Neural progenitor cell (in vitro differentiated cells): ENCODE measurements around the gene ATL2. TPM values are rescaled to one million over a fixed set of nuclear protein-coding genes. Genes with fewer than 3 reads are reported as not detected.

Source experiments
- DNase-seq: peaks from one replicate; pipeline ENCODE4 v3.0.0-alpha.2; 2016; ENCODE audit warnings: low spot score
- H2AFZ ChIP-seq: fragments of 200-600 bp; sonication (generic); replicated peaks from 2 replicates; pipeline ENCODE4 v1.6.1; 2016; ENCODE audit warnings: antibody characterized with exemption
- H3F3A ChIP-seq: fragments of 200-600 bp; sonication (generic); 2 replicates; pipeline ENCODE4 v1.6.1; 2016; ENCODE audit warnings: antibody characterized with exemption, low read depth
- H3K27ac ChIP-seq: fragments of 200-600 bp; sonication (generic); 2 replicates; pipeline ENCODE4 v1.5.1; 2016; ENCODE audit warnings: mild to moderate bottlenecking
- H3K27me3 ChIP-seq: fragments of 200-600 bp; sonication (generic); 2 replicates; pipeline ENCODE4 v1.6.1; 2016; ENCODE audit warnings: mild to moderate bottlenecking, moderate library complexity
- H3K36me3 ChIP-seq: fragments of 200-600 bp; sonication (generic); 2 replicates; pipeline ENCODE4 v1.5.1; 2016
- H3K4me1 ChIP-seq: fragments of 200-600 bp; sonication (generic); 2 replicates; pipeline ENCODE4 v1.6.1; 2016; ENCODE audit warnings: mixed run types
- H3K4me2 ChIP-seq: fragments of 200-600 bp; sonication (generic); 2 replicates; pipeline ENCODE4 v1.6.1; 2016
- H3K4me3 ChIP-seq: fragments of 200-600 bp; sonication (generic); 2 replicates; pipeline ENCODE4 v1.5.1; 2016
- H3K79me2 ChIP-seq: fragments of 200-600 bp; sonication (generic); 2 replicates; pipeline ENCODE4 v1.6.1; 2016; ENCODE audit warnings: low read depth
- H3K9ac ChIP-seq: fragments of 200-600 bp; sonication (generic); 2 replicates; pipeline ENCODE4 v1.6.1; 2016
- H3K9me3 ChIP-seq: fragments of 200-600 bp; sonication (generic); 2 replicates; pipeline ENCODE4 v1.5.1; 2016; ENCODE audit warnings: low read depth
- H4K20me1 ChIP-seq: fragments of 200-600 bp; sonication (generic); 2 replicates; pipeline ENCODE4 v1.6.1; 2016; ENCODE audit warnings: low read depth
- H3K27ac Mint-ChIP-seq: 3 replicates; pipeline ENCODE4 v1.8.0; 2021; ENCODE audit warnings: mixed read lengths
- H3K27me3 Mint-ChIP-seq: 2 replicates; pipeline ENCODE4 v1.8.0; 2022; ENCODE audit warnings: low read depth, mild to moderate bottlenecking, inconsistent platforms, moderate library complexity, mixed read lengths; ENCODE audit not compliant: insufficient read depth
- H3K36me3 Mint-ChIP-seq: 3 replicates; pipeline ENCODE4 v1.8.0; 2021; ENCODE audit warnings: mixed read lengths
- H3K4me1 Mint-ChIP-seq: 3 replicates; pipeline ENCODE4 v1.8.0; 2021; ENCODE audit warnings: mixed read lengths
- H3K4me3 Mint-ChIP-seq: 3 replicates; pipeline ENCODE4 v1.8.0; 2021; ENCODE audit warnings: mild to moderate bottlenecking, moderate library complexity, mixed read lengths
- H3K9me3 Mint-ChIP-seq: 3 replicates; pipeline ENCODE4 v1.8.0; 2020; ENCODE audit warnings: mixed read lengths
- CTCF ChIP-seq: fragments of 200-600 bp; sonication (generic); IDR thresholded peaks from 2 replicates; pipeline ENCODE4 v1.5.1; 2017; ENCODE audit warnings: antibody characterized with exemption, mild to moderate bottlenecking
- EZH2 ChIP-seq: fragments of 200-600 bp; sonication (generic); IDR thresholded peaks from 2 replicates; pipeline ENCODE4 v1.6.1; 2017; ENCODE audit warnings: antibody characterized with exemption, mild to moderate bottlenecking, moderate library complexity
- EZH2phosphoT487 ChIP-seq: fragments of 200-600 bp; sonication (generic); IDR thresholded peaks from 2 replicates; pipeline ENCODE4 v1.6.1; 2017; ENCODE audit warnings: antibody characterized with exemption
- total RNA-seq: library from RNA; depleted of rRNA; stranded (reverse); fragments of >200 nt; gene quantifications from 2 replicates; pipeline ENCODE4 v1.2.3, GENCODE V29; 2015; ENCODE audit warnings: low replicate concordance

ATL2 gene
- total RNA-seq, 1 donor from 2014 or later, result 203 TPM

- H2AFZ ChIP-seq, result no peak overlapping the region
- H3K4me1 Mint-ChIP-seq, result peaks cover 4% of the 10 kb centered on the region
- H3K4me2 ChIP-seq, result no peak overlapping the region
- no peak overlapping the region for H3K9ac ChIP-seq
- H3K4me1 ChIP-seq, result no peaks in the 10 kb centered on the region
- H3K36me3 ChIP-seq, result no peaks in the 10 kb centered on the region
- peaks cover 2% of the 10 kb centered on the region for H3K27me3 Mint-ChIP-seq
- H3K79me2 ChIP-seq, result no peaks in the 10 kb centered on the region
- H3K4me3 Mint-ChIP-seq, result no peak overlapping the region
- no peak overlapping the region for H3K27ac ChIP-seq
- no peak overlapping the region for H3K27ac Mint-ChIP-seq
- H4K20me1 ChIP-seq, result no peaks in the 10 kb centered on the region
- TF ChIP-seq EZH2 (no peak), CTCF (no peak), EZH2phosphoT487 (no peak)
- H3K36me3 Mint-ChIP-seq, result no peaks in the 10 kb centered on the region
- H3K9me3 ChIP-seq, result no peaks in the 10 kb centered on the region
- no peaks in the 10 kb centered on the region for H3K27me3 ChIP-seq
- H3F3A ChIP-seq, result no peaks in the 10 kb centered on the region
- no peak for DNase-seq
- no peak overlapping the region for H3K4me3 ChIP-seq
- no peaks in the 10 kb centered on the region for H3K9me3 Mint-ChIP-seq
Measured at GRCh38 chr2:38394903-38395341, 17.8 kb upstream of the ATL2 start.

GRCh38 chr2:38394041-38394440 lies 17.0 kb upstream of the ATL2 start:
- no peaks in the 10 kb centered on the region for H3K79me2 ChIP-seq
- Mint-ChIP-seq H3K27ac (no peak overlapping the region), H3K4me3 (no peak overlapping the region), H3K27me3 (peaks cover 2% of the 10 kb centered on the region), H3K9me3 (no peaks in the 10 kb centered on the region), H3K36me3 (no peaks in the 10 kb centered on the region), H3K4me1 (peaks cover 5% of the 10 kb centered on the region)
- no peaks in the 10 kb centered on the region for H3F3A ChIP-seq
- no peak for TF ChIP-seq EZH2
- TF ChIP-seq EZH2phosphoT487, result no peak
- TF ChIP-seq CTCF, result no peak
- no peaks in the 10 kb centered on the region for H3K27me3 ChIP-seq
- no peak overlapping the region for H2AFZ ChIP-seq
- H3K27ac ChIP-seq, result no peak overlapping the region
- H3K9me3 ChIP-seq, result no peaks in the 10 kb centered on the region
- DNase-seq, result no peak
- no peaks in the 10 kb centered on the region for H3K36me3 ChIP-seq
- no peaks in the 10 kb centered on the region for H3K4me1 ChIP-seq
- no peak overlapping the region for H3K9ac ChIP-seq
- H3K4me2 ChIP-seq, result no peak overlapping the region
- no peaks in the 10 kb centered on the region for H4K20me1 ChIP-seq
- no peak overlapping the region for H3K4me3 ChIP-seq

GRCh38 chr2:38390947-38391346 lies 13.9 kb upstream of the ATL2 start:
- no peaks in the 10 kb centered on the region for H4K20me1 ChIP-seq
- H3K4me1 ChIP-seq, result no peaks in the 10 kb centered on the region
- no peaks in the 10 kb centered on the region for H3K9me3 Mint-ChIP-seq
- no peaks in the 10 kb centered on the region for H3K36me3 Mint-ChIP-seq
- no peaks in the 10 kb centered on the region for H3K79me2 ChIP-seq
- no peak for TF ChIP-seq CTCF
- TF ChIP-seq EZH2phosphoT487, result no peak
- TF ChIP-seq EZH2, result no peak
- no peak for DNase-seq
- no peaks in the 10 kb centered on the region for H3K27me3 ChIP-seq
- peaks cover 12% of the 10 kb centered on the region for H3K4me1 Mint-ChIP-seq
- no peaks in the 10 kb centered on the region for H3K36me3 ChIP-seq
- no peaks in the 10 kb centered on the region for H3F3A ChIP-seq
- H2AFZ ChIP-seq, result no peak overlapping the region
- H3K27ac ChIP-seq, result no peak overlapping the region
- H3K27me3 Mint-ChIP-seq, result peaks cover 2% of the 10 kb centered on the region
- H3K4me3 Mint-ChIP-seq, result no peak overlapping the region
- no peak overlapping the region for H3K4me3 ChIP-seq
- H3K4me2 ChIP-seq, result no peak overlapping the region
- no peaks in the 10 kb centered on the region for H3K9me3 ChIP-seq
- H3K27ac Mint-ChIP-seq, result no peak overlapping the region
- H3K9ac ChIP-seq, result no peak overlapping the region
